Myocyte (in vitro differentiated cells): ENCODE data around the gene RUNX2. TPM values are rescaled to one million over a fixed set of nuclear protein-coding genes. Genes with fewer than 3 reads are reported as not detected.
A peak's percentile ranks its signal among the peaks of the same experiment; 100 is the strongest.

Experiments used
- DNase-seq: peaks from one replicate; pipeline ENCODE4 v3.0.0-alpha.2; 2012; ENCODE audit warnings: low read depth
- total RNA-seq: library from RNA; depleted of rRNA; stranded (reverse); fragments of >200 nt; gene quantifications from 2 replicates; pipeline ENCODE4 v1.2.3, GENCODE V29; 2014

The RUNX2 gene
- total RNA-seq, 1 donor from 2014 or later, result 7.2 TPM

DNA sequence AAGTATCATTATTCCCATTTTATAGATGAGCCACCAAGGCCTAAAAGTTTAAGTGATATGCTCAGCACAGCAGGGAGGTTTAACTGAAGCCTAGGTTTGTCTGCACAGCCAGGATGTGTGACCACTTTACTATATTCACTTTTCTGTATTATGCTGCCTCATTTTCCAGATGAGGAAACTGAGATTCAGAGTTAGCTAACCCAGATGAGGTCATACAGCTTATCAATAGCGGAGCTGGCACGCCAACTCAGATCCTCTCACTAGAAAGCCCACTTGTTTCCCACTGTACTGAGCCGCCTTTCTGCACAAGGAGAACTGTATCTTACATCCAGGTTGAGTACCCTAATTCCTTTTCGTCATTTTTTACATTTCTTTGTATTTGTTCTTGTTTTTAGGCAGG lies 181.3 kb downstream of the RUNX2 start:
- no peak for DNase-seq

DNA sequence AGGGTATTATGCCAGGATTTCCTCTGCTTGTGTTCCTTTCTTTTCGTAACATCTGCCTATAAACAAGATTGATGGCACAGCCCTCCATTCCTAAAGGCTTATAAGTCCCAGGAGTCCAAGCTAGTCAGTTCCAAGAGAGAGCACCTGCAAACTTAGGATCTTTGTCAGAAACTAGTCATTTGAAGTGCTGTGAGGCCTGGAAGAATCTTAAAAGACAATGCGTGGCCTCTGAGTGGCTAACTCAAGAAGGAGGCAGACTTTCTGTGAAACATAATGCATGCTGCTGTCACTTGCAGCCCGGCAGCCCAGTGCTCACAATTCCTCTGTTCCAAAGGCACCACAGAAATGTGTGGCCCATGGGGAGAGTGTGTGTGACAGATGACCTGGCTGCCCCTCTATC lies 184.6 kb downstream of the RUNX2 start:
- DNase-seq, result no peak

DNA sequence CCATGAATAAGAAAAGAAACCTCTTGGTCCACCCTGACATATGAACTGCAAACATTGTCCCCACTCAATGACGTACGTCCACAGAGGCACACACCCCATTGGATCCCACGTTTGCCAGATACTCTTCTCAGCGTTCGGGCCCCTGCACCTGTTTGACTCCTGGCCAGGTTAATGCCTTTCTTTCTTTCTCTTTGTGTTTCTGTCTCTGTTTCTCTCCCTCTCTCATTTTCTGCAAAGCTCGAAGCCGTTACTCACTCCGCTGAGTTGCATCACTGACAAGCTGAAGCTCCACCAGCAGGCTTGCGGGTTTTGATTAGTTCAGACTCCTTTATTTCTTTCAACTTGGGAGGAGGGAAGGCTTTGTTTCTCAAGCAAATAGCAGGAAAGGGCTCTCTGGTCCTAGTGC lies 185.1 kb downstream of the RUNX2 start:
- DNase-seq, result no peak

GRCh38 chr6:45513843-45514242 lies 185.7 kb downstream of the RUNX2 start:
- DNase-seq, result no peak

GRCh38 chr6:45514454-45515230 lies 186.5 kb downstream of the RUNX2 start:
- no peak for DNase-seq

DNA sequence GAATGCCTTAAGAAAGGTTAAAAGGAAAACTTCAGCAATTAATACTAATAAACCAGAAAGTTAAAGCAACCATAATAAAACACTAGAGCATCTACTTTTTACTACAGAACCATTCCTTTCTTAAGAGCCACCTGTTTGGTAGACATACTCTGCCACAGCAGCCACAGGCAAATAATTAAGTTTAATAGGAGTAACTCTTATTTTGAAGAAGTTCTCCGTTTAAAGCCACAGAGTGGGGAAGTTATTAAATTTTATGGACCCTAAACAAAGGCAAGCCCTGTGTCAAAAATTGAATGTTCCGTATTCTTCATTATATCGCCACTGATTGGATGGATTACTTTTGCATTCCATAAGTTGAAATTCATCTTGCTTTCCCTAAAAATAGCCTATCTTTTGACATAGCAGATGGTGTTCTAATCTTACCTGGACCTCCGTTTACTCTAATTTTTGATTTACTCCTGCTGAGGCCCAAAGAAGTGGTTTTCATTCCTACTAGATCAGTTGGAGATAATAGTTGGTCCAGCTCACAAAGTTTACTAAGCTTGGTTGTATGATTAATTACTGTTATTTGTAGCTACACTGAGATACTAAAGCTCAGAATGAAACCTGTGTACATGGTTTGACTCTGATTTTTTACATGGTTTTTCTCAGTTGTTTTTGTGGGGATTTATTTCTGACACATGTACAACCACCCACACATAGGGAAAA lies 190.0 kb downstream of the RUNX2 start:
- DNase-seq, result no peak

DNA sequence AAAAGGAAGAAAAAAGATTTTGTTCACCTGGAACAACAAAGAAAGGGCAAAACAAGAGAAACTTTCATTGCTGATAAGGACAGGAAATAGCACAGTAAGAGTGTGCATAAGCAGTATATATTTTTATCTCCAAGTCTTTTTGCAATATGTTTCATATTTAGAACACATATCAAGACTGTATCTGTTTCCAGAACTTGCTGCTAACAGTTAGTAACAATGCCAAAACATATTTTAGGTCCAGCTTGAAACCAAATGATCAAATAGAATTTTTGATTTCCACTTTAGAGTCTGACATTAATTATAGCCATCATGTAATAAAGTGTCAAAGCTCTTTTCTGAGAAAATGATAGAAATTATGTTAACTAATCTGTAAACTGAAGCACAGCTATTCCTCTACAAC lies 193.1 kb downstream of the RUNX2 start:
- DNase-seq, result no peak

GRCh38 chr6:45522486-45522885 lies 194.4 kb downstream of the RUNX2 start:
- DNase-seq, result no peak

- no peak for DNase-seq
These were observed 199.1 kb downstream of the RUNX2 start for GRCh38 chr6:45527210-45527609.

DNA sequence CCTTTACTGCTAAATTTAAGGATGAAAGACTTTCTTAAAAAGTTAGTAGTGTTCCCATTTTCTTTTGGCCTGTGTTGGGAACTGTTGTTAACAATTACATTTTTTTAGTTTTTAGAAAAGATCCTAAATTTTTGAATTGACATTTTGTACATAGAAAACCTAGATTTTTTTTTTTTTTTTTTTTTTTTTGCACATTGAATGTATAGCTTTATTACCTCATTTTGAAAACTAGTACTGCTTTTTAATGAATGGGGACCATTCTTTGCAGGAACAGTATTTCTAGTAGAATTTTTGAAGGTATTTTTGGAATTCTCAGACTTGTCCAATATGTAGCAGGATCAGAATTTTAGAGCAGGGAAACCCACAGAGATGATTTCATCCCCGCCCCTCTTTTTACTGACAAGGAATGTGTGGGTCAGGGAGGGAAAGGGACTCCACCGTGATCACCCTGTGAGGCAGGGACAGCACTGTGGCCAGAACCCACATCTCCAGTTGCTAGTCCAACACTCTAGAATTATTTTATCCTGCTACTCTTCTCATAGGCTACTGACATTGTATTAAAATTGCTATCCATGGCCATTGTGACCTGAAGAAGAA lies 204.0 kb downstream of the RUNX2 start:
- peak; percentile 48 for DNase-seq

- DNase-seq, result peak; percentile 65
These were observed 204.6 kb downstream of the RUNX2 start for GRCh38 chr6:45532721-45533210.

DNA sequence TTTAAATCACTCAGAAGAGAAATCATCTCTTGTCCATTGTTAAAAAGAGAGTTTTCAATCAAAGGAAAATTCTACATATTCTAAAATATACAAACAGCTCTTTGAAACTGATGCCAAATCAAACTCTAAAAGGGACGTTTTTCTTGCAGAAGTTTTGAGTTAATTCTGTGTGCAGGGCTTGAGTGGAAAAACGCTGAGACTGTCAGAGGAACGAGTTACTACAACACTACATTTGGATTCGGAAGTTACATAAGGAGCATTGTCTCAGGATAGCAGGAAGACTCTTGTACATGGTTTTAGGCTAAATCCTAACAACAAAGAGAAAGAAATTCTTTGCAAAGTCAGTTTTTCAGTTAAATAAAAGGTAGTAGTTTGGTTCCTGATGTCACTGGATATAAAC lies 205.3 kb downstream of the RUNX2 start:
- no peak for DNase-seq

DNA sequence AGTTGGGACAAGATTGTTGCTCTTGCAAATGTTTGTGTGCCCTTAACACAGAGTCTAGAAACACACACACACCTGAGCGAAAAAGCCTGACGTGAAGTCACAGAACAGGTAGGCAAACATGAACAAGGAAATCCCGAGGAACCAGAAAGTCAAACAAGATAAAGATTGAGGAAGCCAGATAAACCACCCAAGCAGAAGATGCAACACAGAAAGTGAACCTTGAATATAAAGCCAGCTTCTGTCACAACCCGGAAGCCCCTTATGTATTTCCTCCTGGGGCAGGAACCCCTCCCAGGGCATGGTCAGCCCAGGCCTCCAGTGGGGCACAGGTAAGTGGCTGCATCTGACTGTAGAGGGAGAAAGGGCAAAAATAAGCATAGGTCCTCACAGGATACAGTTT lies 207.8 kb downstream of the RUNX2 start:
- DNase-seq, result no peak

GRCh38 chr6:45537539-45537938 lies 209.4 kb downstream of the RUNX2 start:
- DNase-seq, result no peak

- no peak for DNase-seq
These were observed 210.8 kb downstream of the RUNX2 start for GRCh38 chr6:45538641-45539547.

DNA sequence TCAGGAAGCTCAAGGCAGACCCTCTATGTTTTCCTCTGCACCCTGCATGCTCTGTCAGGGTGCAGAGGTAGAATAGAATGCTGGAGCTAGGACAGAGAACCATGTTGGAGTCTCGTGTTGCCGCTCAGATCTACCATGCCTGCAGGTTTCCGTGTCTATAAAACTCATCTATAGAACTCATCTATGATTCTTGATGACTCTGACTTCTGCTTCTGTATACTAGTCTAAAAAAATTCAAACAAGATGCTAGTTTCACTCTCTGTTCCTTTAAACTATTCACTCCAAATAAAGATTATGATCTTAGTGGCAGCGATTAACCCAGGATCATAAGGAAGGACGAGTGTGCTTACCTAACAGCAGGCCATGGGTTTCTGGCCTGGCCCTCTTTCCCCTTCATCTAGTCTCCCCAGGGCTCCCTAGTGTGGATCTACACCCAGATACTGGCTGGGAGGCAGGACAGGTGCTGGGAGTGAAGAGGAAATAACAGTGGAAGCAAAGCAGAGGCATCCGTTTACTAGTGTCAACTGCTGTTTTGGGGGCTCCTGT lies 212.3 kb downstream of the RUNX2 start:
- DNase-seq, result no peak

- DNase-seq, result no peak
These were observed 213.8 kb downstream of the RUNX2 start for GRCh38 chr6:45541934-45542333.

- peak; percentile 53 for DNase-seq
These were observed 215.4 kb downstream of the RUNX2 start for GRCh38 chr6:45543298-45544235.

DNA sequence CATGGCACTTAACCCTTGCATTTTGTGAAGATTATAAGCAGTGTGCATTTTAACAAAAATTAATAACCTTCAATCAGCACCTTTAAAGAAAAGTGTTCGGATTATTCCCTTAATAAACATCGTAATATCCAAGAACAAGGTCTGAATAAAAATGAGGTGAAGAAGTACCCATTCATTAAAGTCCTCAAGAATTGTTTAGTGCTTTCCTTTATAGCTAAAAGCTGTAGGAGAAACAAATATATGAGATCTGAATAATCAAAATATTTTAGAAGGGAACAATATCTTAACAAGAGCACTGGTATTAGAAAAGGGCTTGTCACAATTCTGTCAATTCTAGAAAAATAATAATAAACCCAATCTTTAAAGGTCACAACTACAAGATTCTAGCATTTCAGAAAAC lies 217.3 kb downstream of the RUNX2 start:
- no peak for DNase-seq
